ENCODE measurements around the gene CIDEC. TPM values are rescaled to one million over a fixed set of nuclear protein-coding genes. Genes with fewer than 3 reads are reported as not detected.
"Not testable (repeated sequence)": the region's sequence is repeated elsewhere in the genome, so short reads cannot be mapped to it uniquely, and the experiment has no call there.

Gene CIDEC
- total RNA-seq, 1 donor from 2014 or later = 0.60 TPM

DNA sequence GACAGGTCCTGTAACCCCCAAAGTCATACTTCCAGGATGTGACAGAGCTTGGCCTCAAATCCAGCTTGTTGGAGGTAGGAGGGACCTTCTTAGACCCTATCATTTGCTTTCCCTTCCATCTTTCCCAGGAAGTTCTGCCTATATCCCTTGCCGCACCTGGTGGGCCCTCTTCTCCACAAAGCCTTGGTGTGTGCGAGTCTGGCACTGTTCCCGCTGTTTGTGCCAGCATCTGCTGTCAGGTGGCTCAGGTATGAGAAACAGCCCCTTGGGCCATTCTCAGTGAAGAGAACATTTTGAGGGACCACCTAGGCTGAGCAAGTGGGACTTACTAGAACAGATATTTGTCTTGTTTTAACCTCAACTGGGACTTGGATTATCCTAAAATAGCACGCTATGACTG lies 23.9 kb upstream of the CIDEC start:
- Mint-ChIP-seq H3K36me3 (no peaks in the 10 kb centered on the region), H3K4me3 (peak overlapping the region; percentile 85), H3K4me1 (ENCODE audit: unreplicated experiment) (peaks cover 23% of the 10 kb centered on the region), H3K9me3 (no peaks in the 10 kb centered on the region), H3K27me3 (no peaks in the 10 kb centered on the region), H3K27ac (peak overlapping the region; percentile 66)
- TF ChIP-seq, protein P1, sequence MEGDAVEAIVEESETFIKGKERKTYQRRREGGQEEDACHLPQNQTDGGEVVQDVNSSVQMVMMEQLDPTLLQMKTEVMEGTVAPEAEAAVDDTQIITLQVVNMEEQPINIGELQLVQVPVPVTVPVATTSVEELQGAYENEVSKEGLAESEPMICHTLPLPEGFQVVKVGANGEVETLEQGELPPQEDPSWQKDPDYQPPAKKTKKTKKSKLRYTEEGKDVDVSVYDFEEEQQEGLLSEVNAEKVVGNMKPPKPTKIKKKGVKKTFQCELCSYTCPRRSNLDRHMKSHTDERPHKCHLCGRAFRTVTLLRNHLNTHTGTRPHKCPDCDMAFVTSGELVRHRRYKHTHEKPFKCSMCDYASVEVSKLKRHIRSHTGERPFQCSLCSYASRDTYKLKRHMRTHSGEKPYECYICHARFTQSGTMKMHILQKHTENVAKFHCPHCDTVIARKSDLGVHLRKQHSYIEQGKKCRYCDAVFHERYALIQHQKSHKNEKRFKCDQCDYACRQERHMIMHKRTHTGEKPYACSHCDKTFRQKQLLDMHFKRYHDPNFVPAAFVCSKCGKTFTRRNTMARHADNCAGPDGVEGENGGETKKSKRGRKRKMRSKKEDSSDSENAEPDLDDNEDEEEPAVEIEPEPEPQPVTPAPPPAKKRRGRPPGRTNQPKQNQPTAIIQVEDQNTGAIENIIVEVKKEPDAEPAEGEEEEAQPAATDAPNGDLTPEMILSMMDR (conservative IDR thresholded peaks at IDR 0.05) = no peak
- DNase-seq (ENCODE audit: extremely low spot score, unreplicated experiment) = no peak

DNA sequence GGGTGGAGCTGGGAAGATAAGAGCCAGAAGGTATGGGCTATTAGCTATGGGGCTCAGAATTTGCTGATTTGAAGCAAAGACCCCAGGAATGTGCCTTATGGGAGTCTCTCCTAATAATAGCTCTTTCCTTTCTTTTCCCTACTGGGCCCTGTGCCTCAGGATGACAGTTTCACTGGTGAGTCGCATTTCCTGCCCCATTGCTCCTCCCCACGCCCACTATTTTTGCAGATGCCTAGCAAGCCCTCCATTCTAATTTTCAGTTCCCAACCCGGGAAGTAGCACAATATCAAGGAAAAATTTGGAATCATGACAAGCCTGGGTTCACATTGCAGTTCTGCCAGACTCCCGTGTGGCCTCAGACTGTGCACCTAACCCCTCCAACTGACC lies 23.2 kb upstream of the CIDEC start:
- Mint-ChIP-seq H3K27ac (peak overlapping the region; percentile 66), H3K27me3 (no peaks in the 10 kb centered on the region), H3K36me3 (no peaks in the 10 kb centered on the region), H3K9me3 (no peaks in the 10 kb centered on the region), H3K4me3 (peak overlapping the region; percentile 85), H3K4me1 (ENCODE audit: unreplicated experiment) (peaks cover 30% of the 10 kb centered on the region)
- TF ChIP-seq, protein P1 (conservative IDR thresholded peaks at IDR 0.05) = no peak
- DNase-seq (ENCODE audit: extremely low spot score, unreplicated experiment) = no peak

DNA sequence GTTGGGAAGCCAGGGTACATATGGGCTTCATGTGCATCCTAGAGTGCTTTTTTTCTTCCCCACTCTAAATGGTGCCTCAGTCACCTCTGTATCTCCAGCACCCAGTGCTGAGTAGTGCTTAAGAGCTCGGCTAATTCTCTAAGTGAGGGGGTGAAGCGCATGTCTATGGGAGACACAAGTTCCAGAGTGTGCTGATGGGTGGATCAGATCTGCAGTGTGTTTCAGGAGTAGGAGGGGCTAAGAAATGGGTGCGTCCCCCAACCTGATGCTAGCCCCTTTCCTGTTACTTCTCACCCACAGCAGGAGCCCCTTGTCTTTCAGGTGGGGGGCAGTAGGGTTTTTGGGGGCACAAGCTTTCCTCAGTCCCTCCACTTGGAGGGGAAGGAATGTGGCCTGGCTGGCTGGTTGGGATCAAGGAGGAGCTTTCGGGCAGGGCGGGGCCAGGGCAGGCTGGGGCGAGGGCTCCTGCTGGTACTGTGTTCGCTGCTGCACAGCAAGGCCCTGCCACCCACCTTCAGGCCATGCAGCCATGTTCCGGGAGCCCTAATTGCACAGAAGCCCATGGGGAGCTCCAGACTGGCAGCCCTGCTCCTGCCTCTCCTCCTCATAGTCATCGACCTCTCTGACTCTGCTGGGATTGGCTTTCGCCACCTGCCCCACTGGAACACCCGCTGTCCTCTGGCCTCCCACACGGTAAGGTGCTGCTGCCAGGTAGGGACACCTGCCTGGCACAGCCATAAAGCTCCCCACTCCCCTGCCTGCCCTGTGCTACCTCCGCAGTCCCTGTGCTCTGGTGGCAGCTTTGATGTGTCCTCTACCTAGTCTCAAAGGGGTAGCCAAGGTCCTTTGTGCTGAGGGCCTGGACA lies 22.6 kb upstream of the CIDEC start, which contains the start of gene IL17RE:
Gene IL17RE, plus strand, starts transcription at position 477 of the 866 bp plus-strand sequence. Its CDS starts 85 bp downstream, at position 562.
- Mint-ChIP-seq H3K36me3 (no peaks in the 10 kb centered on the region), H3K27ac (peak within 1 kb of the TSS; percentile 81), H3K9me3 (no peaks in the 10 kb centered on the region), H3K4me3 (peak within 1 kb of the TSS; percentile 85), H3K27me3 (no peaks in the 10 kb centered on the region), H3K4me1 (ENCODE audit: unreplicated experiment) (peaks cover 34% of the 10 kb centered on the region)
- DNase-seq (ENCODE audit: extremely low spot score, unreplicated experiment) = no peak
- TF ChIP-seq, protein P1 (conservative IDR thresholded peaks at IDR 0.05) = no peak

DNA sequence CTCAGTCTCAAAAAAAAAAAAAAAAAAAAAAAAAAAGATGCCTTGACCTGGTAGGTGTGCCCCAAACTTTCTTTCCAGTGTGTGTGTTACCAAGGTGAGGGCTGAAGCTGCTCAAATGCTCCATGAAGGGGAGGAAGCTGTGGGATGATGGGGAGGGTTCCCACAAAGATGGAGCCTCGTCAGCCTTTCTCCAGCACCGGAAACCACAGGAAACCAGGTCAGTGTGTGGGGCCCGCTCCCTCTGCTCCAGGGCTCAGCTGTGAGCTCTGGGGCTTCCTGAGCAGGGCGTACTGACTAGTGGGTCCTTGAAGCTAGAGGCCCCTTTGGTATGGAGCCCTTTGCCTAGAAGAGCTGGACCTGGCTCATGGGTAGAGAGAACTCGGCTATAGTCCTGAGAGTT lies 21.9 kb upstream of the CIDEC start:
- Mint-ChIP-seq H3K27me3 (no peaks in the 10 kb centered on the region), H3K4me3 (peak overlapping the region; percentile 85), H3K9me3 (no peaks in the 10 kb centered on the region), H3K36me3 (no peaks in the 10 kb centered on the region), H3K27ac (peak overlapping the region; percentile 81), H3K4me1 (ENCODE audit: unreplicated experiment) (peaks cover 34% of the 10 kb centered on the region)
- no peak for DNase-seq (ENCODE audit: extremely low spot score, unreplicated experiment)
- TF ChIP-seq, protein P1 (conservative IDR thresholded peaks at IDR 0.05) = no peak

DNA sequence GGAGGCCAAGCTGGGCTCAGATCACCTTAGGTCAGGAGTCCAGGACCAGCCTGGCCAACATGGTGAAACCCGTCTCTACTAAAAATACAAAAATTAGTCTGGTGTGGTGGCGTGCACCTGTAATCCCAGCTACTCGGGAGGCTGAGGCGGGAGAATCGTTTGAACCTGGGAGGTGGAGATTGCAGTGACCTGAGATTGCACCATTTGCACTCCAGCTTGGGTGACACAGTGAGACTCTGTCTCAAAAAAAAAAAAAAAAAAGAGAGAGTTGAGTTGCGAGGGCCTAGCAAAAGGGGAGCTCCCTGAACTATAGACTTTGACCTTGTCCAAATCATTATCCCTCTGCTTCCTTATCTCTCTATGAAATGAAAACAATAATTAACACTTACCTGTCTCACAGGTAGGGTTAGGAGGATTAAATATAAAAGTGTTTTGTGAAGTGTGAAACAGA lies 20.9 kb upstream of the CIDEC start:
- peak overlapping the region; percentile 43 for H3K4me3 Mint-ChIP-seq
- not testable (repeated sequence) for H3K27me3 Mint-ChIP-seq; DNase-seq (ENCODE audit: extremely low spot score, unreplicated experiment); H3K36me3 Mint-ChIP-seq; H3K9me3 Mint-ChIP-seq; H3K27ac Mint-ChIP-seq
- H3K4me1 Mint-ChIP-seq (ENCODE audit: unreplicated experiment) = peaks cover 34% of the 10 kb centered on the region

DNA sequence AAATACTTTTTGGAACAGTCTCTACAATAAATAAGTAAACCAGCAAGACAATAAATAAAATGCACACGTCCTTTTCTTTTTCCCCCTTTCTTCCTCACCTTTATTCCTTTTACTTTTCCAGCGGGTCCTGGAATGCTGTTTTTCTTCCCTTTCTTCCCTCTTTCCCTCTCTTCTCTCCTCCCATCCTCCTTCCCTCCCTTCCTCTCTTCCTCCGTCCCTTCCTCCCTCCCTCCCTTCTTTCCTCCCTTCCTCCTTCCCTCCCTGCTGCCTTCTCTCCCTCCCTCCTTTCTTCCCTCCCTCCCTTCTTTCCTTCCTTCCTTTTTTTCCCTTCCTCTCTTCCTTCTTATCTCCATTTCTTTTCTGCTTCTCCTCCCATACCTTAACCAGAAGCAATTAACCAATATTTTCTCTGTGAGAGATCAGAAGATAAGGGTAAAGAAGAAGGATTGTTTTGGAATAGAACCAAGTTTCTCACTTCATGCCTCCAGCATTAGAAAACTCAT lies 19.3 kb upstream of the CIDEC start:
- no peaks in the 10 kb centered on the region for H3K36me3 Mint-ChIP-seq
- TF ChIP-seq, protein P1 (conservative IDR thresholded peaks at IDR 0.05) = no peak
- H3K4me3 Mint-ChIP-seq = peak overlapping the region; percentile 25
- no peaks in the 10 kb centered on the region for H3K9me3 Mint-ChIP-seq
- peak overlapping the region; percentile 69 for H3K27ac Mint-ChIP-seq
- no peak for DNase-seq (ENCODE audit: extremely low spot score, unreplicated experiment)
- H3K4me1 Mint-ChIP-seq (ENCODE audit: unreplicated experiment) = peaks cover 37% of the 10 kb centered on the region
- no peaks in the 10 kb centered on the region for H3K27me3 Mint-ChIP-seq

Measured in type B pancreatic cell (in vitro differentiated cells).